ENCODE data around the gene SPINT1. TPM values are rescaled to one million over a fixed set of nuclear protein-coding genes. Genes with fewer than 3 reads are reported as not detected.

The SPINT1 gene
- total RNA-seq, 5 donors from 2014 or later (not counting 1 experiment from before 2014, with no cell fraction given): 1.6 to 6.6 (median 5.1) TPM

DNA sequence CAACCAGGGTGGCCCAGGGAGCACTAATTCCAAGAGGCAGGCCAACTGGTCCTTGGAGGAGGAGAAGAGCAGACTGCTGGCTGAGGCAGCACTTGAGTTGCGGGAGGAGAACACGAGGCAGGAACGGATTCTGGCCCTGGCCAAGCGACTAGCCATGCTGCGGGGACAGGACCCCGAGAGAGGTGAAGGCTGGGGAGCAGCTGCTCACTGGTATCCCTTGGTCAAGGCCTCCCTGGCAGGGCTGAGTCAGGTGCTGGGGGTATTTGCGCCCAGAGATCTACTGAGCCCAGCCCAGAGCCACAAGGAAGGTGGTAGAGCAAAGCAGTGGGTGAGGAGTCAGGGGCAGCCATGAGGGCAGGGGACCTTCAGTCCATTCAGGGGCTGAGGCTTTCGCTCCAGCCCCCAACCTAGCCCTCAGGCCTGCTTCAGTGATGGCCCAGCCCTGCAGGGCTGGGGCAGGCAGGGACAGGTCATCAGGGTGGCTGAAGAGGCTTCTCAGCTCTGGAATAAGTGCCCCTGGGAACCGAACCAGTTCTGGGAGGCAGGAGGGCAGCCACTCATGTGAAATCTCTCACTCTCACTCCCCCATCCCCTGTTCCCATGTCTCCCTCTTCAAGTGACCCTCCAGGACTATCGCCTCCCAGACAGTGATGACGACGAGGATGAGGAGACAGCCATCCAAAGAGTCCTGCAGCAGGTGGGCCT, 31.0 kb upstream of the SPINT1 start:
- ChIA-PET POLR2A (no interaction called here), CTCF (interaction anchor here in 1 of 2 donors (0.6 kb wide), 1 partner anchor 120 kb away, joined by 3 read pairs; no protein-coding TSS in a partner anchor)
- no peak overlapping the region for H3K4me3 ChIP-seq (ENCODE audit: control insufficient read depth in 1 of 2, extremely low read depth in 1 of 2, low read length in 1 of 2)
- H3K36me3 ChIP-seq (ENCODE audit: control insufficient read depth in 2 of 2, extremely low read depth in 1 of 2, insufficient read depth in 1 of 2, low read length in 1 of 2): peaks cover 21 to 36% of the 10 kb centered on the region in 2 donors
- H3K27ac Mint-ChIP-seq: no peak overlapping the region
- H3K27me3 ChIP-seq (replicated peaks in 1 of 2; ENCODE audit: control insufficient read depth in 2 of 2, extremely low read depth in 1 of 2, insufficient read depth in 2 of 2, low read length in 1 of 2): no peaks in the 10 kb centered on the region
- no peaks in the 10 kb centered on the region for H3K9me3 Mint-ChIP-seq
- peaks cover 5 to 10% of the 10 kb centered on the region in 2 experiments for H3K4me1 ChIP-seq (ENCODE audit: control insufficient read depth in 1 of 2, extremely low read depth in 1 of 2, insufficient read depth in 2 of 2, low read length in 2 of 2)
- H3K27ac ChIP-seq (ENCODE audit: low read length): no peak overlapping the region
- DNase-seq (no peak), ATAC-seq (replicated peaks in 1 of 4) (no peak)
- no peak overlapping the region for H3K4me3 Mint-ChIP-seq
- peaks cover 6 to 11% (median 7%) of the 10 kb centered on the region in 3 donors for H3K4me1 Mint-ChIP-seq
- H3K27me3 Mint-ChIP-seq: no peaks in the 10 kb centered on the region
- no peaks in the 10 kb centered on the region for H3K9me3 ChIP-seq
- 96% methylated on average over 9 of the region's 12 CpGs for WGBS (ENCODE audit: insufficient coverage)
- H3K36me3 Mint-ChIP-seq: peaks cover 32% of the 10 kb centered on the region

DNA sequence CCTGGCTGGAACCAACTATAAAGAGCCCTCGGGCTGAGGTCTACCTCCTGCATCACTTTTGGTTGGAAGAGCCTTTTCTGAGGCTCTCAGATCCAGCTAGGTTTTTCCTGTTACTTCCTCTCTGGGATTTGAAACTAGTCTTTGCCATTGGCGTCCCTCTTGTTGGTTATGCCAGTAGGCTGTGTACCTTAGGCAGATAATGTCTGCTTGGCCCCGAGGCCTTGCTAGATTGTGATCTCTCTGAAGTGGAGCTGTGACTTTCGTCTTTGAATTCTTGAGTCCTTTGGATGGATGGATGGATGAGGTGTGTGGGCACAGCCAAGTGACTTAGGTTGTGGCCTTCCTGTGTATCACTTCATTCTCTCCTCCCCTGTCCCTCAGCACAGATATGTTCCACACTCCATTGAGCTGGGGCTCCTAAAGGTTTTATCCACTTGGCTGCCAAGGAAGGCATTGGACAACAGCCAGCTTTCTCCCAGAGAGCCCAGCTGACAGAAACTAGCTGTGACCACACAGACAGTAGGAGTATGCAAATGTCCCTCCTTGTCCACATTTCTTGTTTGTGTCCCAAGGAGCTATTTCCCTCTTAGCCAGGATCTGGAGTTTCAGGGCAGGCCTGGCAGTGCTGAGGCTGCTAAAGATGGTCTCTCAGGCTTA, 28.7 kb upstream of the SPINT1 start:
- Histone ChIP-seq H3K27me3 (replicated peaks in 1 of 2; ENCODE audit: control insufficient read depth in 2 of 2, extremely low read depth in 1 of 2, insufficient read depth in 2 of 2, low read length in 1 of 2) (no peaks in the 10 kb centered on the region), H3K27ac (ENCODE audit: low read length) (no peak overlapping the region), H3K4me1 (ENCODE audit: control insufficient read depth in 1 of 2, extremely low read depth in 1 of 2, insufficient read depth in 2 of 2, low read length in 2 of 2) (no peaks in the 10 kb centered on the region), H3K4me3 (ENCODE audit: control insufficient read depth in 1 of 2, extremely low read depth in 1 of 2, low read length in 1 of 2) (no peak overlapping the region), H3K9me3 (no peaks in the 10 kb centered on the region), H3K36me3 (ENCODE audit: control insufficient read depth in 2 of 2, extremely low read depth in 1 of 2, insufficient read depth in 1 of 2, low read length in 1 of 2) (peaks cover 20 to 33% of the 10 kb centered on the region in 2 donors)
- Mint-ChIP-seq H3K4me3 (no peak overlapping the region), H3K27ac (no peak overlapping the region), H3K27me3 (no peaks in the 10 kb centered on the region), H3K4me1 (no peaks in the 10 kb centered on the region), H3K36me3 (peaks cover 30% of the 10 kb centered on the region), H3K9me3 (no peaks in the 10 kb centered on the region)
- ChIA-PET CTCF (interaction anchor here in 1 of 2 donors (0.6 kb wide), 1 partner anchor 79 kb away, joined by 8 read pairs; no protein-coding TSS in a partner anchor), POLR2A (no interaction called here)
- ATAC-seq (replicated peaks in 1 of 4) (no peak), DNase-seq (no peak)
- WGBS (ENCODE audit: insufficient coverage): 90% methylated on average over 2 of the region's 4 CpGs

DNA sequence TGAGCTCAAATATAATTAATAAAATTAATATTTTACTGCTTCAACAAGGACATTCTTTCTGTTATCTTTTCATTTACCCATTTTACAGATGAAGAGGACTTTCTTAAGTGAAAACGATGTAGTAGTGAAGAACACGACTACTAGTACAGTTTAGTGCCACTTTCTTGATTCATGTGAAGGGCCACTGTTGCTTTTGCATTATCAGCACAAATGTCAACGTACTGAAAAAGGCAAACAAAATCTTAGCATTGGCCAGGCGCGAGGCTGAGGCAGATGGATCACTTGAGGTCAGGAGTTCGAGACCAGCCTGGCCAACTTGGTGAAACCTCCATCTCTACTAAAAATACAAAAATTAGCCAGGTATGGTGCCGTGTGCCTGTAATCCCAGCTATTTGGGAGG, 24.8 kb upstream of the SPINT1 start:
- Histone ChIP-seq H3K4me3 (ENCODE audit: control insufficient read depth in 1 of 2, extremely low read depth in 1 of 2, low read length in 1 of 2) (no peak overlapping the region), H3K4me1 (ENCODE audit: control insufficient read depth in 1 of 2, extremely low read depth in 1 of 2, insufficient read depth in 2 of 2, low read length in 2 of 2) (no peaks in the 10 kb centered on the region), H3K36me3 (ENCODE audit: control insufficient read depth in 2 of 2, extremely low read depth in 1 of 2, insufficient read depth in 1 of 2, low read length in 1 of 2) (peaks cover 5 to 7% of the 10 kb centered on the region in 2 donors), H3K27ac (ENCODE audit: low read length) (no peak overlapping the region), H3K27me3 (replicated peaks in 1 of 2; ENCODE audit: control insufficient read depth in 2 of 2, extremely low read depth in 1 of 2, insufficient read depth in 2 of 2, low read length in 1 of 2) (peaks cover 0 to 5% of the 10 kb centered on the region in 2 experiments), H3K9me3 (no peaks in the 10 kb centered on the region)
- Mint-ChIP-seq H3K27ac (no peak overlapping the region), H3K9me3 (no peaks in the 10 kb centered on the region), H3K4me1 (no peaks in the 10 kb centered on the region), H3K4me3 (no peak overlapping the region), H3K27me3 (peaks cover 0 to 2% of the 10 kb centered on the region in 2 donors), H3K36me3 (peaks cover 11% of the 10 kb centered on the region)
- WGBS (ENCODE audit: insufficient coverage): 87% methylated on average over 5 of the region's 7 CpGs
- no peak for DNase-seq
- no peak for ATAC-seq (replicated peaks in 1 of 4)
- CTCF ChIA-PET: no interaction called here
- POLR2A ChIA-PET: no interaction called here

DNA sequence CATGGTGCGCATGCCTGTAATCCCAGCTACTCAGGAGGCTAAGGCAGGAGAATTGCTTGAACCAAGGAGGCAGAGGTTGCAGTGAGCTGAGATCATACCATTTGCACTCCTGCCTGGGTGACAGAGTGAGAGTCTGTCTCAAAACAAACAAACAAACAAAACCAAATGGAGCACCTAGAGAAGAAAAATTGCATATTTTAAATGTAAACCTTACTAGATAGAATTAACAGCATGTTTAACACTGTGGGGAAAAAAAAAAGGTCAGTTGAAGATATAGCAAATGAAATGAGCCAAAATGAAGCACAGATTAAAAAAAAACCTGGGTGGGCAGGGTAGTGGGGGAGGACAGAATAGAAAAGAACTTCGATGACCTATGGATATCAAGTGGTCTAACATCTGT, 22.7 kb upstream of the SPINT1 start:
- Mint-ChIP-seq H3K27me3 (peaks cover 0 to 2% of the 10 kb centered on the region in 2 donors), H3K36me3 (no peaks in the 10 kb centered on the region), H3K9me3 (no peaks in the 10 kb centered on the region), H3K4me1 (no peaks in the 10 kb centered on the region), H3K27ac (no peak overlapping the region), H3K4me3 (no peak overlapping the region)
- 100% methylated on average over 1 of the region's 2 CpGs for WGBS (ENCODE audit: insufficient coverage)
- Histone ChIP-seq H3K4me1 (ENCODE audit: control insufficient read depth in 1 of 2, extremely low read depth in 1 of 2, insufficient read depth in 2 of 2, low read length in 2 of 2) (no peaks in the 10 kb centered on the region), H3K4me3 (ENCODE audit: control insufficient read depth in 1 of 2, extremely low read depth in 1 of 2, low read length in 1 of 2) (no peak overlapping the region), H3K27ac (ENCODE audit: low read length) (no peak overlapping the region), H3K27me3 (replicated peaks in 1 of 2; ENCODE audit: control insufficient read depth in 2 of 2, extremely low read depth in 1 of 2, insufficient read depth in 2 of 2, low read length in 1 of 2) (peaks cover 0 to 10% of the 10 kb centered on the region in 2 experiments), H3K9me3 (no peaks in the 10 kb centered on the region), H3K36me3 (ENCODE audit: control insufficient read depth in 2 of 2, extremely low read depth in 1 of 2, insufficient read depth in 1 of 2, low read length in 1 of 2) (no peaks in the 10 kb centered on the region)
- DNase-seq: no peak
- ATAC-seq (replicated peaks in 1 of 4): no peak
- POLR2A ChIA-PET: interaction anchor here in 1 of 2 donors (0.5 kb wide), 1 partner anchor 120 kb away, joined by 7 read pairs; no protein-coding TSS in a partner anchor
- CTCF ChIA-PET: no interaction called here

DNA sequence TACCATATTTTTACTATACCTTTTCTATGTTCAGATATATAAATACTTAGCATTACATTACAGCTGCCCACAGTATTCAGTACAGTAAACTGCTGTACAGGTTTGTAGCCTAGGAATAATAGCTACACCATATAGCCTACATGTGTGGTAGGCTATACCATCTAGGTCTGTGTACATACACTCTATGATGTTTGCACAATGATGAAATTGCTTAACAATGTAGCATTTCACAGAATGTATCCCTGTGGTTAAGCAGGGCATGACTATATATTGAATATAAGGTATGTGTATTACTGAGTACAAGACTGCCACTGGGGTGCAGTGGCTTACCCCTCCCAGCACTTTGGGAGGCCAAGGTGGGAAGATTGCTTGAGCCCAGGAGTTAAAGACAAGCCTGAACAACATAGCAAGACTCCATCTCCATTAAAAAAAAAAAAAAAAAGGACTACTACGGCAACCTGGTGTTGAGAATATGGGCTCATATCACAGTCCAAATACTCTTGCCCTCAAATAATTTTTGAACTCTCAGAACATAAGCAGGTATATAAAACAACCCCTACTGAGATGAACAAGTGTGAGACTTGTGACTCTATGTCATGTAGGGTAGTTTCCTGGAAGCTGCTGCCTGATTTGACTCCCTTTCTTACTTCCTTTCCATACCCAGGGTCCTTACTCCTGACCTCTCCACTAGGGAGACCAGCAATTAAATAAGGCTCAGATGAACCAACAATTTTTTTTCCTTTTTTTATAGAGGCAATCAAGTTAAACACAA, 20.1 kb upstream of the SPINT1 start:
- POLR2A ChIA-PET: no interaction called here
- Histone ChIP-seq H3K27ac (ENCODE audit: low read length) (no peak overlapping the region), H3K27me3 (replicated peaks in 1 of 2; ENCODE audit: control insufficient read depth in 2 of 2, extremely low read depth in 1 of 2, insufficient read depth in 2 of 2, low read length in 1 of 2) (peaks cover 0 to 11% of the 10 kb centered on the region in 2 experiments), H3K4me1 (ENCODE audit: control insufficient read depth in 1 of 2, extremely low read depth in 1 of 2, insufficient read depth in 2 of 2, low read length in 2 of 2) (no peaks in the 10 kb centered on the region), H3K4me3 (ENCODE audit: control insufficient read depth in 1 of 2, extremely low read depth in 1 of 2, low read length in 1 of 2) (no peak overlapping the region), H3K9me3 (no peaks in the 10 kb centered on the region), H3K36me3 (ENCODE audit: control insufficient read depth in 2 of 2, extremely low read depth in 1 of 2, insufficient read depth in 1 of 2, low read length in 1 of 2) (no peaks in the 10 kb centered on the region)
- no peak for DNase-seq
- no peak overlapping the region for H3K4me3 Mint-ChIP-seq
- no peaks in the 10 kb centered on the region for H3K36me3 Mint-ChIP-seq
- no peak overlapping the region for H3K27ac Mint-ChIP-seq
- no CpG with 5 or more reads among the region's 1 CpG for WGBS (ENCODE audit: insufficient coverage)
- no peaks in the 10 kb centered on the region for H3K9me3 Mint-ChIP-seq
- ATAC-seq (replicated peaks in 1 of 4): no peak
- CTCF ChIA-PET: no interaction called here
- H3K4me1 Mint-ChIP-seq: no peaks in the 10 kb centered on the region
- peaks cover 0 to 2% of the 10 kb centered on the region in 2 donors for H3K27me3 Mint-ChIP-seq

DNA sequence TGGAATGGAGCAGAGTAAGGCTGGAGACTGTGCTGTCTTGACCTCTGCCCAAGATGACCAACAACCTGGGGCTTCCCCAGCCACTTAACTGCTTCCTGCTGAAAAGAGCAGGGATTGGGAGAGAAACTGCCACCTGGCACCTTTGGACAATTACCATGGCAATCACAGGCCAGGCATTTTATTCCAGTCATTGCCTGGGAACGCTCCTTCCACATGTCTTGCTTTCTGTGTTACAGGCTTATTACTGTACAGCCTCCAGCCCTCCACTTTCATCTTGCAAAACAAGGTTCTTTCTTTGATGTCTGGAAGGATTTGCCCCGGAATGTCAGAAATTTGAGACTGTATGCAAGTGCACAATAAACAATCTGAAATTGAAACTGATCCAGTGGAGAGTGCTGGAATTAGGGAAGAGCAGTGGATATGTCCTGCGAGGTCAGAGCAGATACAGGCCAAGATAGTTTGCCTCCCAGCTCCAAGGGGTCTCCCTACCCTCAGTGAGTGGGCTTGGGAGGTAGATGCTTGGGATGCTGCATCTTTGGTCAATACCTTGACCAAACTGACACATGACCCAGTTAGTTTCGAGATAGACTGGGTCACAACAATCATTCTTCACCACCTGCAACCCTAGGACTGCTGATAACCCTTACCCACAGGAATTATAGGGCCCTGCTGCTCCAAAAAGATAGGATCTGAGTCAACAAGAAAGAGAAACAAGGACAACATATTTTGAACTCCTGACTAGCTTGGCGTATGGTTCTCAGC, 18.0 kb upstream of the SPINT1 start:
- Mint-ChIP-seq H3K4me1 (no peaks in the 10 kb centered on the region), H3K27me3 (peaks cover 0 to 2% of the 10 kb centered on the region in 2 donors), H3K27ac (no peak overlapping the region), H3K36me3 (no peaks in the 10 kb centered on the region), H3K4me3 (no peak overlapping the region), H3K9me3 (no peaks in the 10 kb centered on the region)
- WGBS (ENCODE audit: insufficient coverage): 75% methylated on average over 2 of the region's 5 CpGs
- peaks cover 0 to 10% of the 10 kb centered on the region in 2 experiments for H3K27me3 ChIP-seq (replicated peaks in 1 of 2; ENCODE audit: control insufficient read depth in 2 of 2, extremely low read depth in 1 of 2, insufficient read depth in 2 of 2, low read length in 1 of 2)
- no peak overlapping the region for H3K27ac ChIP-seq (ENCODE audit: low read length)
- POLR2A ChIA-PET: no interaction called here
- no peaks in the 10 kb centered on the region for H3K9me3 ChIP-seq
- ATAC-seq (replicated peaks in 1 of 4) (no peak), DNase-seq (no peak)
- no peaks in the 10 kb centered on the region for H3K4me1 ChIP-seq (ENCODE audit: control insufficient read depth in 1 of 2, extremely low read depth in 1 of 2, insufficient read depth in 2 of 2, low read length in 2 of 2)
- H3K36me3 ChIP-seq (ENCODE audit: control insufficient read depth in 2 of 2, extremely low read depth in 1 of 2, insufficient read depth in 1 of 2, low read length in 1 of 2): no peaks in the 10 kb centered on the region
- CTCF ChIA-PET: no interaction called here
- no peak overlapping the region for H3K4me3 ChIP-seq (ENCODE audit: control insufficient read depth in 1 of 2, extremely low read depth in 1 of 2, low read length in 1 of 2)

All from T-cell (primary cell).